ENCODE results near the gene RIPOR1.

DNA sequence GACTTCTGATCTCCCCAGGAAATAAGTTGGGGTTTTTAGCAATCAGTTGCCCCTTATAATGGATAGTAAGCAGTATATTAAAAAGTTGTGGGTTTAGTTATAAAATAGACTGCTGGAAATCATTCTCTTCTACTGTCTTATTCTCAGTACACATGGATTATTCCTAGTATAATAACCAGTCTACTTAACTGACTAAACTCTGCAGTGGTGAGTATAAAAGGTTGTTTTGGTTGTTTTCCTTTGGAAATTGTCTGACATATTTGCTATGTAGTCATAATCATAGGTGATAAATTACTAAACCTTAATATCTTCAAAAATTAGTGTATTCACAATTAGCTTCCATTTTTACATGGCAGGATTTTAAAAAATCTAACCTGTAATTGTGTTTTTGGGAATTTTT, 65.1 kb downstream of the RIPOR1 start:
- TF ChIP-seq POLR2A (IDR thresholded peaks at IDR 0.05; ENCODE audit: low read length) (no peak), GATA1 (IDR thresholded peaks at IDR 0.05; ENCODE audit: low read depth, low read length) (no peak)
